CD4-positive, alpha-beta T cell (primary cell): Measurements from ENCODE around the gene DGCR6L. TPM values are rescaled to one million over a fixed set of nuclear protein-coding genes. Genes with fewer than 3 reads are reported as not detected.

Experiments used
- ATAC-seq: fragments of 200-7000 bp; cut with Tn5 transposase; one replicate; pipeline ENCODE4 v1.10.0; 2022; ENCODE audit warnings: mild to moderate bottlenecking; ENCODE audit not compliant: poor library complexity
- CTCF ChIA-PET: fragments of 350-600 bp; sonication (Branson Sonifier 250); formaldehyde crosslinking; loops from one replicate; lab custom pipeline; 2021; ENCODE audit warnings: antibody characterized with exemption, inconsistent platforms; lab: Charles Lee
- POLR2A ChIA-PET: fragments of 350-600 bp; sonication (Branson Sonifier 250); formaldehyde crosslinking; loops from one replicate; lab custom pipeline; 2021; ENCODE audit warnings: antibody characterized with exemption, inconsistent platforms; lab: Charles Lee
- DNase-seq, 14 experiments: peaks; one replicate each; pipeline ENCODE4 v3.0.0-alpha.2; 2013 to 2020; ENCODE audit warnings: mixed read lengths in 2 of 14
- H3K27ac ChIP-seq, 2 donors: one replicate each; pipeline versions ENCODE4 v1.5.1 to v1.7.0; 2013; ENCODE audit warnings: low read length in 2 of 2, low read depth in 1 of 2, mild to moderate bottlenecking in 1 of 2
- H3K27me3 ChIP-seq, 2 experiments: 1 replicate in 1 of 2; 2 replicates in 1 of 2; pipeline versions ENCODE4 v1.6.1 to v1.7.0; 2013; ENCODE audit warnings: low read length in 2 of 2, control low read depth in 1 of 2, mild to moderate bottlenecking in 1 of 2, moderate library complexity in 1 of 2; ENCODE audit not compliant: insufficient read depth in 2 of 2, control insufficient read depth in 1 of 2
- H3K36me3 ChIP-seq: one replicate; pipeline ENCODE4 v1.6.1; 2013; ENCODE audit warnings: low read length, control low read depth; ENCODE audit not compliant: insufficient read depth
- H3K4me1 ChIP-seq: one replicate; pipeline ENCODE4 v1.6.1; 2013; ENCODE audit warnings: low read length, control low read depth; ENCODE audit not compliant: insufficient read depth
- H3K4me3 ChIP-seq: one replicate; pipeline ENCODE4 v1.5.1; 2013; ENCODE audit warnings: mild to moderate bottlenecking, low read length, moderate library complexity
- H3K9me3 ChIP-seq, 2 experiments: 1 replicate in 1 of 2; 2 replicates in 1 of 2; pipeline versions ENCODE4 v1.6.1 to v1.7.0; 2013; ENCODE audit warnings: low read length in 2 of 2, mild to moderate bottlenecking in 2 of 2, control low read depth in 1 of 2, moderate library complexity in 1 of 2; ENCODE audit not compliant: control insufficient read depth in 1 of 2, insufficient read depth in 1 of 2
- H3K27ac Mint-ChIP-seq: one replicate; pipeline ENCODE4 v1.8.0; 2020; ENCODE audit warnings: mixed read lengths
- H3K27me3 Mint-ChIP-seq: one replicate; pipeline ENCODE4 v1.8.0; 2021; ENCODE audit warnings: mixed read lengths
- H3K36me3 Mint-ChIP-seq: one replicate; pipeline ENCODE4 v1.8.0; 2021; ENCODE audit warnings: low read depth, mixed read lengths
- H3K4me1 Mint-ChIP-seq: one replicate; pipeline ENCODE4 v1.8.0; 2021; ENCODE audit warnings: low read depth, mixed read lengths
- H3K4me3 Mint-ChIP-seq: one replicate; pipeline ENCODE4 v1.8.0; 2020; ENCODE audit warnings: mild to moderate bottlenecking, mixed read lengths
- H3K9me3 Mint-ChIP-seq: one replicate; pipeline ENCODE4 v1.8.0; 2020; ENCODE audit warnings: mixed read lengths
- CTCF ChIP-seq: fragments of 200-600 bp; IDR thresholded peaks from one replicate; pipeline ENCODE4 v1.8.0; 2022; ENCODE audit warnings: antibody characterized with exemption, mild to moderate bottlenecking
- intact Hi-C, 2 experiments: fragments of 100-400 bp; cut with DNase I in 1 of 2; cut with micrococcal nuclease in 1 of 2; formaldehyde crosslinking; loops; one replicate each; pipeline versions ENCODE4 v1.15.1 to v1.9.0; 2023 to 2025; cut with DNase I, micrococcal nuclease
- total RNA-seq, 174 experiments: library from RNA in 2 of 174; stranded (reverse) in 2 of 174; gene quantifications; one replicate each; pipeline ENCODE4 v1.2.3 and lab custom pipeline; 2021 to 2026

The DGCR6L gene
- total RNA-seq, 2 experiments from 2014 or later = 29.1 to 31.2 TPM

GRCh38 chr22:20273758-20274181, 46.1 kb downstream of the DGCR6L start:
- no peaks in the 10 kb centered on the region for H3K27me3 Mint-ChIP-seq
- DNase-seq (no peak), ATAC-seq (no peak)
- no peak overlapping the region for H3K27ac Mint-ChIP-seq
- POLR2A ChIA-PET = no interaction called here
- no peaks in the 10 kb centered on the region for H3K27me3 ChIP-seq
- no peaks in the 10 kb centered on the region for H3K9me3 ChIP-seq
- no peaks in the 10 kb centered on the region for H3K36me3 Mint-ChIP-seq
- intact Hi-C loops = no loop called here
- CTCF ChIA-PET = no interaction called here
- no peaks in the 10 kb centered on the region for H3K4me1 Mint-ChIP-seq
- no peaks in the 10 kb centered on the region for H3K36me3 ChIP-seq
- no peak overlapping the region for H3K27ac ChIP-seq
- no peaks in the 10 kb centered on the region for H3K9me3 Mint-ChIP-seq
- no peak for TF ChIP-seq CTCF
- H3K4me3 ChIP-seq = no peak overlapping the region
- peaks cover under 1% of the 10 kb centered on the region for H3K4me1 ChIP-seq
- H3K4me3 Mint-ChIP-seq = no peak overlapping the region

GRCh38 chr22:20272700-20273099, 47.2 kb downstream of the DGCR6L start:
- H3K27me3 ChIP-seq = no peaks in the 10 kb centered on the region
- Mint-ChIP-seq H3K27ac (no peak overlapping the region), H3K4me1 (no peaks in the 10 kb centered on the region), H3K4me3 (no peak overlapping the region), H3K9me3 (no peaks in the 10 kb centered on the region), H3K27me3 (no peaks in the 10 kb centered on the region), H3K36me3 (no peaks in the 10 kb centered on the region)
- no peak for ATAC-seq
- TF ChIP-seq CTCF = no peak
- H3K36me3 ChIP-seq = no peaks in the 10 kb centered on the region
- no peak overlapping the region for H3K27ac ChIP-seq
- no peaks in the 10 kb centered on the region for H3K9me3 ChIP-seq
- H3K4me3 ChIP-seq = no peak overlapping the region
- DNase-seq = no peak
- intact Hi-C loops = no loop called here
- ChIA-PET CTCF (no interaction called here), POLR2A (no interaction called here)
- peaks cover 5% of the 10 kb centered on the region for H3K4me1 ChIP-seq

GRCh38 chr22:20272174-20272573, 47.7 kb downstream of the DGCR6L start:
- no peak for TF ChIP-seq CTCF
- Mint-ChIP-seq H3K4me1 (no peaks in the 10 kb centered on the region), H3K9me3 (no peaks in the 10 kb centered on the region), H3K4me3 (no peak overlapping the region), H3K27me3 (no peaks in the 10 kb centered on the region), H3K36me3 (no peaks in the 10 kb centered on the region), H3K27ac (no peak overlapping the region)
- POLR2A ChIA-PET = no interaction called here
- no peaks in the 10 kb centered on the region for H3K36me3 ChIP-seq
- no peaks in the 10 kb centered on the region for H3K9me3 ChIP-seq
- no peak for ATAC-seq
- H3K27me3 ChIP-seq = no peaks in the 10 kb centered on the region
- DNase-seq = no peak
- no peak overlapping the region for H3K4me3 ChIP-seq
- intact Hi-C loops = no loop called here
- no peak overlapping the region for H3K27ac ChIP-seq
- H3K4me1 ChIP-seq = peaks cover 11% of the 10 kb centered on the region
- CTCF ChIA-PET = no interaction called here
